Mononuclear cell (primary cell): ENCODE results near the gene ZNF280A. TPM values are rescaled to one million over a fixed set of nuclear protein-coding genes. Genes with fewer than 3 reads are reported as not detected.
"Not testable (repeated sequence)": the region's sequence is repeated elsewhere in the genome, so short reads cannot be mapped to it uniquely, and the experiment has no call there.

ENCODE experiments used
- H3K27me3 ChIP-seq: 2 replicates; pipeline ENCODE4 v1.6.0; 2011; ENCODE audit warnings: low read length, control low read depth; ENCODE audit not compliant: insufficient read depth
- H3K4me1 ChIP-seq: 2 replicates; pipeline ENCODE4 v1.5.1; 2011; ENCODE audit warnings: mild to moderate bottlenecking, low read length, control low read depth; ENCODE audit not compliant: insufficient read depth
- H3K4me3 ChIP-seq: 2 replicates; pipeline ENCODE4 v1.5.1; 2011; ENCODE audit warnings: mild to moderate bottlenecking, low read length, moderate library complexity
- H3K9me3 ChIP-seq: 2 replicates; pipeline ENCODE4 v1.5.1; 2011; ENCODE audit warnings: low read depth, mild to moderate bottlenecking, control low read depth, low read length
- total RNA-seq: library from RNA; depleted of rRNA; stranded (reverse); fragments of >200 nt; gene quantifications from one replicate; pipeline ENCODE4 v1.2.3, GENCODE V29; 2012

ZNF280A gene
- total RNA-seq, 1 donor: 0.10 TPM

- H3K9me3 ChIP-seq: no peaks in the 10 kb centered on the region
- no peaks in the 10 kb centered on the region for H3K27me3 ChIP-seq
- no peak overlapping the region for H3K4me3 ChIP-seq
- no peaks in the 10 kb centered on the region for H3K4me1 ChIP-seq
These were observed 11.9 kb upstream of the ZNF280A start for GRCh38 chr22:22531770-22532546.

GRCh38 chr22:22528780-22529179 is 8.7 kb upstream of the ZNF280A start:
- H3K27me3 ChIP-seq: no peaks in the 10 kb centered on the region
- H3K4me3 ChIP-seq: no peak overlapping the region
- peaks cover 6% of the 10 kb centered on the region for H3K4me1 ChIP-seq
- H3K9me3 ChIP-seq: no peaks in the 10 kb centered on the region

GRCh38 chr22:22527312-22527711 is 7.2 kb upstream of the ZNF280A start:
- Histone ChIP-seq H3K4me3 (no peak overlapping the region), H3K27me3 (no peaks in the 10 kb centered on the region), H3K4me1 (peaks cover 6% of the 10 kb centered on the region), H3K9me3 (no peaks in the 10 kb centered on the region)

- Histone ChIP-seq H3K27me3 (no peaks in the 10 kb centered on the region), H3K4me1 (peaks cover 6% of the 10 kb centered on the region), H3K9me3 (no peaks in the 10 kb centered on the region), H3K4me3 (no peak overlapping the region)
These were observed 6.2 kb upstream of the ZNF280A start for GRCh38 chr22:22526125-22526912.

- H3K9me3 ChIP-seq: no peaks in the 10 kb centered on the region
- no peaks in the 10 kb centered on the region for H3K27me3 ChIP-seq
- peaks cover 6% of the 10 kb centered on the region for H3K4me1 ChIP-seq
- no peak overlapping the region for H3K4me3 ChIP-seq
These were observed 3.4 kb upstream of the ZNF280A start for GRCh38 chr22:22523494-22523893.

- Histone ChIP-seq H3K4me1 (peaks cover 6% of the 10 kb centered on the region), H3K27me3 (no peaks in the 10 kb centered on the region), H3K4me3 (no peak overlapping the region), H3K9me3 (no peaks in the 10 kb centered on the region)
These were observed 1.6 kb upstream of the ZNF280A start for GRCh38 chr22:22521631-22522030.

- Histone ChIP-seq H3K27me3 (no peaks in the 10 kb centered on the region), H3K4me1 (peaks cover 3% of the 10 kb centered on the region), H3K4me3 (no peak overlapping the region), H3K9me3 (no peaks in the 10 kb centered on the region)
These were observed 865 bp upstream of the ZNF280A start for GRCh38 chr22:22520667-22521602.

GRCh38 chr22:22519591-22519990 is 479 bp downstream of the ZNF280A start:
- Histone ChIP-seq H3K4me3 (no peak overlapping the region), H3K4me1 (no peaks in the 10 kb centered on the region), H3K9me3 (no peaks in the 10 kb centered on the region), H3K27me3 (no peaks in the 10 kb centered on the region)

GRCh38 chr22:22516992-22517391 is 3.1 kb downstream of the ZNF280A start:
- no peaks in the 10 kb centered on the region for H3K9me3 ChIP-seq
- no peaks in the 10 kb centered on the region for H3K27me3 ChIP-seq
- no peaks in the 10 kb centered on the region for H3K4me1 ChIP-seq
- H3K4me3 ChIP-seq: no peak overlapping the region

- H3K27me3 ChIP-seq: no peaks in the 10 kb centered on the region
- H3K4me3 ChIP-seq: no peak overlapping the region
- no peaks in the 10 kb centered on the region for H3K9me3 ChIP-seq
- H3K4me1 ChIP-seq: no peaks in the 10 kb centered on the region
These were observed 4.2 kb downstream of the ZNF280A start for GRCh38 chr22:22515890-22516289.

- not testable (repeated sequence) for H3K9me3 ChIP-seq, H3K27me3 ChIP-seq, H3K4me1 ChIP-seq, H3K4me3 ChIP-seq
These were observed 5.6 kb downstream of the ZNF280A start for GRCh38 chr22:22514431-22514830.

GRCh38 chr22:22513619-22514018 is 6.5 kb downstream of the ZNF280A start:
- H3K4me1 ChIP-seq: peaks cover 4% of the 10 kb centered on the region
- no peak overlapping the region for H3K4me3 ChIP-seq
- no peaks in the 10 kb centered on the region for H3K9me3 ChIP-seq
- H3K27me3 ChIP-seq: no peaks in the 10 kb centered on the region

- H3K9me3 ChIP-seq: no peaks in the 10 kb centered on the region
- H3K27me3 ChIP-seq: no peaks in the 10 kb centered on the region
- peaks cover 11% of the 10 kb centered on the region for H3K4me1 ChIP-seq
- H3K4me3 ChIP-seq: no peak overlapping the region
These were observed 7.1 kb downstream of the ZNF280A start for GRCh38 chr22:22512951-22513350.

GRCh38 chr22:22510833-22511232 is 9.2 kb downstream of the ZNF280A start:
- peaks cover 12% of the 10 kb centered on the region for H3K4me1 ChIP-seq
- H3K27me3 ChIP-seq, H3K9me3 ChIP-seq, H3K4me3 ChIP-seq: not testable (repeated sequence)

GRCh38 chr22:22509912-22510311 is 10.2 kb downstream of the ZNF280A start:
- peaks cover 12% of the 10 kb centered on the region for H3K4me1 ChIP-seq
- H3K4me3 ChIP-seq, H3K27me3 ChIP-seq, H3K9me3 ChIP-seq: not testable (repeated sequence)
